Superior temporal gyrus (tissue), 1 donor: Measurements from ENCODE around the gene RNASE2.
"Not testable (repeated sequence)": the region's sequence is repeated elsewhere in the genome, so short reads cannot be mapped to it uniquely, and the experiment has no call there.

Experiments
- DNase-seq: peaks from one replicate; pipeline ENCODE4 v3.0.0-alpha.2; 2016; ENCODE audit errors: extremely low spot score

Gene RNASE2

DNA sequence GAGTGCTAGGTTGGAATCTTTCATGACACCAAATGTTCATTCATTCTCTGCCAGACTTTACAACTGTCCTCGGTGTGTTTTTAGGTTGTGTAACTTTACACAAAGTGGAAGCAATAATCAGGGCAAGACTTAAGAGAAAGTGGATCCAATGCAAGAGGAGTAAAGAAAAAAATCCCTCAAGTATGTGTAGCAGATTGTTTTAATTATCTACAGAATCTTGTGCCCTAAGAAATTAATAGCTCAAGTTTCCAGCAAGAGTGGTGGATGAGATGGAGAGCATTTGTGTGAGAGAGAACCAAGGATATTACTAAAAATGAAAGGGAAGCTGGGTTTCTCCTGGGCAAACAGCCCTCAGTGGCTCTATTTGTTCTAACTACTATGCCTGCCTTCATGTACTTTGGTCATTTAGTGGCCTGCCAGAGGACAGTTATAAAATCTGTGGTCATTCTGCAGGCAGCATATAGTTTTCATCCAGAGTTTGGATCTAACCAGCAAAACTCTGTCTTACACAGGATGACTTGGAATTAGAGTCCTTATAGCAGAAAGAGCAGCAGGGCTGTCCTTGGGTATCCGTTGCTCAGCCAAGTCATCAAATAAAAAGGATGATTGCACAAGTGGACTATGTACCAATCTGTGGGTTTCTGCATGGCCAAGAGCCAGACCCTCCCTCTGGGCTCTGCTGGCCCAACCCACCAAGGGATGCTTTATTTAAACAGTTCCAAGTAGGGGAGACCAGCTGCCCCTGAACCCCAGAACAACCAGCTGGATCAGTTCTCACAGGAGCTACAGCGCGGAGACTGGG is at the start of gene RNASE2:
Gene RNASE2 (plus strand): TSS at position 752 of the 802 bp plus-strand sequence. CDS start 285 bp downstream, outside the sequence.
- not testable (repeated sequence) for DNase-seq

DNA sequence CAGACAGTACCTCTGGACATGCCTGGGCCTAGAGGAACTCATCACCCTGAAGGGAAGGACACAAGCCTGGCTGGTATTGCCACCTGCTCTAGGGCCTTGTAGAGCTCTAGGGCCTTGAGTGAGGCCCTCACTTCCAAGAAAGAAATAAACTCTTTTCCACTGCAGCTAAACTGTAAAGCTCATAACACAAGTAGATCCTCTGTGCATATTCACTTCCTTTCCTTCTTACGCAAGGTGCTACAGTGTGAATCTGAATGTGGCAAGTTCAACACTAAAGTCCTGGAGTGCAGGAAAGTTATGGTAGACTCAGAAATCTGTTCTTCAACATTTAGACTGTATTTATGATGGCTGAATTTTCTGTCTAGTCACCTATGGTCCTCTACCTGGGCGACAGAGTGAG is 49.6 kb upstream of the RNASE2 start:
- DNase-seq = no peak

DNA sequence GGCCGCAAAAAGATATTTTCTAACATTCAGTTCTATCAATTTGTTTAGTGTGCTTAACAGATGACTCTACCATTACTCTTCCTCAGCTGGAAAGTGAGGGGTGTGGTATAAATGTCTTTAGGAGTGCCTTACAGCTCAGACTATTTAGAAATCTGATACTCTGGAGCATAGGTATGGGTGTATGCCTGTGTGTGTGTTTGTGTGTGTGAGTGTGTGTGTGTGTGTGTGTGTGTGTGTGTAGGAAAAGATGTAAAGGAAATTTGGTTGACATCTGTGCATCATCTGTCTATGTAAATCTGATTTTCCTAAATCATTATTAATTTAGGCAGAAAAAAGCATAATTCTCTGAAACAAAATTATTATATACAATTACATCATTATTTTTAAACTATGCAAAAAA is 48.1 kb upstream of the RNASE2 start:
- no peak for DNase-seq

DNA sequence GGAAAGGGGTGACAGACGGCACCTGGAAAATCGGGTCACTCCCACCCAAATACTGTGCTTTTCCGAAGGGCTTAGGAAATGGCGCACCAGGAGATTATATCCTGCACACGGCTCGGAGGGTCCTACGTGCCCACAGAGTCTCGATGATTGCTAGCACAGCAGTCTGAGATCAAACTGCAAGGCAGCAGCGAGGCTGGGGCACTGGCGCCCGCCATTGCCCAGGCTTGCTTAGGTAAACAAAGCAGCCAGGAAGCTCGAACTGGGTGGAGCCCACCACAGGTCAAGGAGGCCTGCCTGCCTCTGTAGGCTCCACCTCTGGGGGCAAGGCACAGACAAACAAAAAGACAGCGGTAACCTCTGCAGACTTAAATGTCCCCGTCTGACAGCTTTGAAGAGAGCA is 44.5 kb upstream of the RNASE2 start:
- DNase-seq = not testable (repeated sequence)

DNA sequence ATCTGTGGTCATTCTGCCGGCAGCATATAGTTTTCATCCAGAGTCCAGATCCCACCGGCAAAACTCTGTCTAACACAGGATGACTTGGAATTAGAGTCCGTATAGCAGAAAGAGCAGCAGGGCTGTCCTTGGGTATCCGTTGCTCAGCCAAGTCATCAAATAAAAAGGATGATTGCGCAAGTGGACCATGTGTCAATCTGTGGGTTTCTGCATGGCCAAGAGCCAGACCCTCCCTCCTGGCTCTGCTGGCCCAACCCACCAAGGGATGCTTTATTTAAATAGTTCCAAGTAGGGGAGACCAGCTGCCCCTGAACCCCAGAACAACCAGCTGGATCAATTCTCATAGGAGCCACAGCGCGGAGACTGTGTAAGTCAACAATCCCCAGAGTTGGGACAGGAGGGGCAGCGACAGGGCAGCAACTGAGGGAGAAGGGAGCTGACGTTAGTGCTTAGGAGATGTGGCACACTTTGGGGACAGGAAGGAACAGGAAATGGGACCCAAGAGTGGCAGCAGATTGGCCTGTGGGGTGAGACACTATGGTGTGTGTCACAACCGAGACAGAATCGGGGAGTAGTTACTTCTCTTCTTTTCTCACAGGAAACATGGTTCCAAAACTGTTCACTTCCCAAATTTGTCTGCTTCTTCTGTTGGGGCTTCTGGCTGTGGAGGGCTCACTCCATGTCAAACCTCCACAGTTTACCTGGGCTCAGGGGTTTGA is 36.1 kb upstream of the RNASE2 start:
- not testable (repeated sequence) for DNase-seq

DNA sequence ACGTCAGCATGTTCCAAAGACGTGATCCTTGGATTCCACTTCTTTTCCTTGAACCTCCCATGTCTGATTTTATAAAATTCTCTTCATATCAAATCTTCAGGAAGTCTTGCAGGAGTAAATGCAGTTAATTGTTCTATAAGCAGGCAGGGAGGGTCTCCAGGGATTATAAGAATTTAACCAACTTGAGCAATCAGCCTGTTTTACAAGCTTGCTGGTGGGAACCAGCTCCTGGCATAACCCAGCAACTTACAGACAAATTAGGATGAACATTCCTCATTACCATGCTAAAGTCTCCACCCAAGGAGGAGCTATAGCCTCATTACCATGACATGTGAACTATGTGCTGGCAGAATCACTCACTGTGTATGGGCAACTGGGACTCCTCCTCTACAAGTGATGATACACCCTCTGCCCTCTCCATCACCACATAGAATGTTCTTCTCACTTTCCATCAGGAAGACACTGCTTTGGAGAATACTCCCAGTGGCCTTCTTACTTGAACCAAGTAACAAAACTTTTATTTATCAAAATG is 31.5 kb upstream of the RNASE2 start:
- not testable (repeated sequence) for DNase-seq

DNA sequence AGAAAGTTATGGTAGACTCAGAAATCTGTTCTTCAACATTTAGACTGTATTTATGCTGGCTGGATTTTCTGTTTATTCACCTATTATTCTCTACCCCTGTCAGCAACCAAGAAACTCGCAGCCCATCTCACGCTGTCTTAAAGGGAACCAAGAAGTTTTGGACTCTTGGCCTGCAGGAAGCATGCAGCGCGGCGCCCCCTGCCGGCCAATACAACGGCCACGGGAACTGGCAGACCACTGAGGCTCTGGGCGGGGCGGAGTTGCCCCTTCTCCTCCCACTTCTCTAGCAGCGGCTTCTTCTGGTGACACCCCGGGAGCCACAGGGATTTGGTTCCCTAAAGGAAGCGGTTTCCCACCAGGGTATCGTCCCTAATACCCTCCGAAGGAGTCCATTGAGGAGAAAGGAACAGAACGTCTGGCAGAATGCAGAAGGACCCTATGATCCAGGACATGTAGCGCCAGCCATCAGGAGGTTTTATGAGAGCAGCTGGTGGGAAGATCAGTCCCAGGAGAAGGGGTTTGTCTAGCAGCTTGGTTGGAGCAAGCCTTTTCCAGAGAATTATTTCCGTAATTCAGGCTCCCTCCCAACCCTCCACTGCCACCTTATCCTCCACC is 21.0 kb upstream of the RNASE2 start:
- no peak for DNase-seq

DNA sequence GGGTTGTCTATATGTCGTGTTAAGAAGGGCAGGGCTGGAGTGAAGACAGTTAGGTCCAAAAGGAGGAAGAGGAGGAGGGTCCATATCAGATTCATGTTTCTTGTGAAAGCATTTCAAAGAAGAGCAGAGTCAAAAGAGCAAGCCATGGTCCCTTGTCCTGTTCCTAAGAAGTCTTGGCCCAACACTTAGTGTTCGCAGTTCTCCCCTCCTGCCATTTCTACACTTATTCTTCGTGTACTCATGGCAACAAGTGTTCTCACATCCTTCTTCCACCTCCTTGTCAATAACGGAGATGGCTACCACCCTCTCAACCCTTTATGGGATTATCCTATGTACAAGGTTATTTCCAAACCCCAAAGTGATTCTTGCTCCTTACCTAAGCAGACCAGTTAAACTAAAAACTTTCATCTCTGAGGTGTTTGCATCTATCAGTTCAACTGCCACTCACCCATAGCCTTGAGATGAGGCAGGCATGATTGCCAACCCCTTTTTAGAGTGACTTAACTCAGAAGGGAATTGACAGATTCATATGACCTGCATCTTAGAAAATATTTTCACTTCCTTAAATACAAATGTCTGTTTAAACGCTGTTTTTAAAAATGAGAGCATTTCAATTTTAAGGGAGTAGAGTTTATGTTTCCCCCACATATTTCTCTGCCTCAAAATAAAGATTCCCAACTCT is 19.8 kb upstream of the RNASE2 start:
- DNase-seq = no peak

DNA sequence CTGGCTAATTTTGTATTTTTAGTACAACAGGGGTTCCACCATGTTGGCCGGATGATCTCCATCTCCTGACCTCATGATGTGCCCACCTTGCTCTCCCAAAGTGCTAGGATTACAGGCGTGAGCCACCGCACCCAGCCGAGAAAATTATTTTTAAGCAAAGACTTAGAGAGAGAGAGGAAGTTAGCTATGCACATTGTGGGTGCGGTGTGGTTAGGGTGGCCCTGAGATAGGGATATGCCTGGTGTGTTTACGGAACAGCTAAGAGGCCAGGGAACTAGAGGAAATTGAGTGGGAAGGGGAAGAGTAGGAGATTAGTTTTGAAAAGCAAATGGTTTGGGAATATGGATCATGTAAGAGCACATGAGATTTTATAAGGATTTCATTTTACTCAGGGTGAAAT is 10.1 kb upstream of the RNASE2 start:
- not testable (repeated sequence) for DNase-seq

DNA sequence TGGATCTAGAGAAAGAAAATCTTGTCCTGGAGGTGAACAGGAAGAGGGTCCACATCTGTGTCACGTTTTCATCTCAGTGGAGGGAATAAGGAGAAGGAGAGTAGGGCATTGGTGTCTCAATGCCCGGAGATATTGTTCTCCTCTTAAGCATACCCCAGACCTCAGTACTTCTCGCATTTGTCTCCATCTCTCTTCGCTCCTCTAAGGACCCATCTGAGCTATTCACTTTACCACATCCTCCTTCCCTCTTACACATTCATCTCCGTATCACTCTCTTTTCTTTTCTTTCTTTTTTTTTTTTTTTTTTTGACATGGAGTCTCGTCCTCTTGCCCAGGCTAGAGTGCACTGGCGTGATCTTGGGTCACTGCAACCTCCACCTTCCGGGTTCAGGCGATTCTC is 8.6 kb upstream of the RNASE2 start:
- not testable (repeated sequence) for DNase-seq

DNA sequence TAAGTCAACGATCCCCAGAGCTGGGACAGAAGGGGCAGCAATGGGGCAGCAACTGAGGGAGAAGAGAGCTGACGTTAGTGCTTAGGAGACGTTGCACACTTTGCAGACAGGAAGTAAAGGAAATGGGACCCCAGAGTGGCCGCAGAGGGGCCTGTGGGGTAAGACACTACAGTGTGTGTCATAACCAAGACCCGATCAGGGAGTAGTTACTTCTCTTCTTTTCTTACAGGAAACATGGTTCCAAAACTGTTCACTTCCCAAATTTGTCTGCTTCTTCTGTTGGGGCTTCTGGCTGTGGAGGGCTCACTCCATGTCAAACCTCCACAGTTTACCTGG is 219 bp downstream of the RNASE2 start:
- DNase-seq = not testable (repeated sequence)

DNA sequence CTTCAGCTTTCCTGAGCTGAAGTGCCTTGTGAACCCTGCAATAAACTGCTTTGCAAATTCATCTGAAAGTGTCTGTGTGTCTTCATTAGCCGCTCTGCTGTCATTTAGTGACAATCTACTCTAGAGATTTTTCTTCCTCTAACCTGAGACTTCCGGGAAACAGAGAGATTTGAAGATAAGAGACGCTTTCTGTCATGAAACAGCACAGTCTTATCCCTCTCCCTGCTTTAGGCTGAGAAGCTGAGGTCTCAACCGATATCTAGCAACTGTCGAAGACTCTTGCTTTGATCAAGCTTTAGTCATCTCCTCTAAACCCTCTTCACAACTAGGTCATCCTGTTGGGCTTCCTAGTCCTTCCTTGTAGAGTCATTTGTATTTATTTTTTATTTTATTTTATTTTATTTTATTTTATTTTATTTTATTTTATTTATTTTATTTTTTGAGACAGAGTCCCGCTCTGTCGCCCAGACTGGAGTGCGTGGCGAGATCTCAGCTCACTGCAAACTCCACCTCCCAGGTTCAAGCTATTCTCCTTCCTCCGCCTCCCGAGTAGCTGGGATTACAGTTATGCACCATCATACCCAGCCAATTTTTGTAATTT is 1.2 kb downstream of the RNASE2 start:
- no peak for DNase-seq

DNA sequence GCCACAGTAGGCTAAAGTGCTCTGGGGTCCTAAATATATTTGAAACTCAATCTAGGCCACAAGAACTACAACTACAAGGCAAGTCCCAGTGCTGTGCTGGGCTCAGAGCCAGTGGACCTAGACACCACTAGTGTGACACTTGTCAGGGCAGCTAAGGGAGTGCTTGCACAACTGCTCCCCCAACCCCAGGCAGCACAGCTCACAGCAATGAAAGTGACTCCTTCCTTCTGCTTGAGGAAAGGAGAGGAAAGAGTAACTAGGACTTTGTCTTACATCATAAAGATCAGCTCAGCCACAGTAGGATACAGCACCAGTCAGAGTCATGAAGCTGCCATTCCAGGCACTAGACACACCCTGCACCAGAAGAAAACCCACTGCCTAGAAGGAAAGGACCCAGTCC is 3.7 kb downstream of the RNASE2 start:
- DNase-seq = not testable (repeated sequence)

DNA sequence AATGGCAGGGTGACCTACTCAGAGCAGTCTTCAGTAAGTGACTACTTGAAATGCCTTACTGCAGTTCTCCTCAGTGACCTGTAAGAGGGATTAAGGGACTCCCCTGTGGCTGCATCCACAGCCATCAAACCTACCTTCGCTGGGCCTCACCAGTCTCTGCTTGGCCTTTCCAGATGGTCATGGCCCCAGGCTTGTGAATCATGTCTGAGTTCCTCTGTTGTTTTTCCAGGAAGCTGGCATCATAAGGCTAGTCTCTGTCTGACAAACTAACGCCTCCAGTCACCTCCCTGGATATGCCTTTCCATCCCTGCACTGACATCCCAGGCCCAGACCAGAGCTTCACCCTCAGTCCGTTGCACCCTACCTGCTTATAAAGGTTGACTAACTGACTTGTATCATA is 14.0 kb downstream of the RNASE2 start:
- DNase-seq = no peak

DNA sequence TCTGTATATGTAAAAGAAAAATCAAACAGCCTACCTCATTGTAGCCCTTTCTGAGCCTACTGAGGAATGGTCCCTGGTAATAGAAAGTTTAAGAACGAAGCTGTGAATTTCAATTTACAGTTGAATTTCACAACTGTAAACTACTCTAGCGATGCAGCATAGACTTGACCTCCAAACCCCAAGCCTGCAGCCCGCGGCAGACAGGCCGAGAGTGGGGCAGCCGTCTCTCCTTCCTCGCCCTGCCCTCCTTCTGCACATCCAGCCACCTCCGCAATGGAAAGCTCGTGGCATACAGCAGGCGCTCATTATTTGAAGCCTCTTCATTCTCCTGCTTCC is 15.3 kb downstream of the RNASE2 start:
- no peak for DNase-seq

DNA sequence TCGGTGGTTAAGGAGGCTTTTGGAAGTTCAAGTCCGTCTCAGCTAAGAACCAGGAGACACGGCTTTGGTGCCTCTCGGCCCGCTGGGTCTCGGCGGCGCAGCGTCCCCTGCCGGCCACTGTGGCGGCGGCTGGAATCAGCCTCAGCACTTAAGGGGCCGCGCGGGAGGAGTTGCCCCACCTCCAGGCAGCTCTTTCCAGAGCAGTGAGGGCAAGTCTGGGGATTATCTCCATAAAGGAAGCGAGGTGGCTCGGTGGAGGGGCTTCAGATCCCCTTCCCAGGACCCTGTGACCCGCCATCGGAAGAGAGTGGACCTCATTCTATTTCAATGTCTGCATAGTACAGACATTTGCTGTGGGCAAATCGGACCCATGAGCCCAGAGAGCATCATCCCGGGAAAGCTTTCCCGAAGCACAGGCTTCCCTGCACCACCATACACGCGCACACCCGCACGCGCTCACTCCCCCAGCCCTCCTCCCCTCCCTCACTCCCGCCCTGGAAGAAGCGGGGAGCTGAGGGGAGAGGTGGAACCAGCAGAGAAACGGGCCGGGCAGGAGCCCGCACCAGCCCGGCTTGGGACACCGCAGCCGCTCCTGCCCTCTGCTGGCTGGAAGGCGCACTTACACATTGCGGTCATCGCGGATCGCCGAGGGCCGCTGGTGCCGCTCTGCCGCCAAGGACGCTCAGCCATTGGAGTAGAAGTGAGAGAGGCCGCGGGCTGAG is 15.9 kb downstream of the RNASE2 start:
- peak; percentile 87 for DNase-seq

DNA sequence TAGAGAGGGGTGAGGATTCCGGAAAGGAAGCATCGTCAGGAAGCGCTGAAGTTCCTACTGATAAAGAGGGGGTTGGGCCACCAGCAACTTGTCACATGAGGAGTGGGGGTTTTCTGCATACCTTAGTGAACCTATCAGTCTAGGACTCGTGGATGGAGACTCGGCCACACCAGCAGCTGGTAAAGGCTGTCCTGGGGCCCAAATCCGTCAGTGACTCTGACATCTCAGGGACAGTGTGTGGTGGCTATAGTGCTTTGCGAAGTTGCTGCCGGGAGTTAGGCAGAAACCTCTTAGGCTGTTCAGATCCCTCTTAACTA is 16.4 kb downstream of the RNASE2 start:
- DNase-seq = no peak

DNA sequence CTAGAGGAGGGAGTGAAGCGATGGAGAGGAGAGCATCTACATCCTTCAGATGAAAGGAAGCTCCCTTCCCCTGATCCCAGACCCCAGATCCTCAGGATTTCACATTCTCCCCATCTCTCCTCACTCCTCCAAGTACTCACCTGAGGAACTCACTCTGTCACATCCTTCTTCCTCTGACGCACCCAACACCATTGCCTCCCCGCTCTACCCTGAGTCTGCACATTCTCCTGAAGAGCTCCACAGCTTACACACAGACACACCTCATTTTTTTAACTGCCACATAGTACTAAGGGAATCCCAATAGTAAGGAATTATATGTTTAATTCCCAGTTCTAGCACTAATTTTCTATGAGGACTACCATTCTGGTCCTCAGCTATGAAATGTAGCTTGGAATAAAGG is 18.2 kb downstream of the RNASE2 start:
- no peak for DNase-seq

DNA sequence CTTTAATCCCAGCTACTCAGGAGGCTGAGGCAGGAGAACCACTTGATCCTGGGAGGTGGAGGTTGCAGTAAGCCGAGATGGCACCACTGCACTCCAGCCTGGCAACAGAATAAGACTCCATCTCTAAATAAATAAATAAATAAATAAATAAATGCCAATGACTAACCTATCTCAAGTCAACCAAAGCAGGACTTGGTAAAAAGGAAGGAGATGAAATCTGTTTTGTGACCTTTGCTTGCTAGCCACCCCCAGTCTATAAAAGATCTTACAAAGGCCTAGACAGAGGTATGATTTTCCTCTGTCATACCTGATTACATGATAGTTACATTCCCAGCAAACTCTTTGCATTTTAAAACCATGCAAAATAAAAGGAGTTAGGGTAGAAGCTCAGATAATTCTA is 21.0 kb downstream of the RNASE2 start:
- no peak for DNase-seq

DNA sequence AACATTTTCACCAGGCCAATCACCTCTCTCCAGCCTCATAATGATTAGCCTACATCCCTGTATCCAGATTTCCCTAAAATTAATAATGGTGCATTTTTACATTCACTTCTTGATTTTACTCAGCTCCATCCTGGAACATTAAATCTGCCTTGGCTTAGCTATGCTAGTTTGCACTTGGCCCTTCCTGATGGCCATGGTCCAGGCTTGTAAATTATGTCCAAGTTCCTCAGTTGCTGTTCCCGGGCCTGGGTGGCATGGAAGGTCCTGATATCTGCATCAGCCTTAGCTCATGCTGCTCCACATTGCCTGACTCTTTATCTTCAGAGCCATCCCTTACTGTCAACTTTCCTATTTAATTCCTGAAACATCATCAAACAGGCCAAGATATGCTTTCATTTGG is 23.4 kb downstream of the RNASE2 start:
- no peak for DNase-seq

DNA sequence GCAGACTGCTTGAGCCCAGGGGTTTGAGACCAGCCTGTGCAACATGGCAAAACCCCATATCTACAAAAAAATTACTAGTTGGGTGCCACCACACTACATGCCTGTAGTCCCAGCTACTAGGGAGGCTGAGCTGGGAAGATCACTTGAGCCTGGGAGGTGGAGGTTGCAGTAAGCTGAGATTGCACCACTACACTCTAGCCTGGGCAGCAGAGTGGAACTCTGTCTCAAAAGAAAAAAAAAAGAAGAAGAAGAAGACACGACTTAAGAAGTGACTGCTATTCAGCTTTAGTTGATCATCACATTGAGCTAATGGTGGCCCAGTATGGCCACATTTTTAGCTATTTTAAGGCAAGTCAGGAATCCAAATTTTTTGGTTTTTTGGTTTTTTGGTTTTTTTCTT is 25.6 kb downstream of the RNASE2 start:
- DNase-seq = no peak
